ENCODE data around the gene PRICKLE4. TPM values are rescaled to one million over a fixed set of nuclear protein-coding genes. Genes with fewer than 3 reads are reported as not detected.

The PRICKLE4 gene
- total and polyA plus RNA-seq, 2 of the 4 experiments (the other 2 are of a cell fraction): 0.72 TPM; not detected in 1

GRCh38 chr6:41763470-41763869 lies 17.1 kb upstream of the PRICKLE4 start:
- H3K4me1 ChIP-seq (ENCODE audit: control insufficient read depth, insufficient read depth, low read length): peaks cover 5% of the 10 kb centered on the region; the same call in 1 of the 2 replicates
- H3K23ac ChIP-seq (ENCODE audit: low read depth, low read length): no peak overlapping the region
- POLR2A ChIA-PET (ENCODE audit: unreplicated experiment): no interaction called here
- H3K14ac ChIP-seq (replicated peaks; ENCODE audit: low read depth, low read length): no peak overlapping the region
- peak overlapping the region; percentile 26 for H2AFZ ChIP-seq (replicated peaks; ENCODE audit: low read length, poor library complexity)
- H4K5ac ChIP-seq (ENCODE audit: low read depth, low read length): no peak overlapping the region
- peaks cover 14% of the 10 kb centered on the region; the same call in 1 of the 2 replicates for H3K27me3 ChIP-seq (ENCODE audit: control insufficient read depth, insufficient read depth, low read length)
- H2BK5ac ChIP-seq (ENCODE audit: low read depth, low read length, poor library complexity, severe bottlenecking): no peak overlapping the region
- H4K20me1 ChIP-seq (ENCODE audit: insufficient read depth, low read length): no peaks in the 10 kb centered on the region
- no peak overlapping the region for H4K91ac ChIP-seq (ENCODE audit: insufficient read depth, low read depth, low read length)
- no peak overlapping the region for H2BK20ac ChIP-seq (ENCODE audit: low read depth, low read length)
- H2BK120ac ChIP-seq (ENCODE audit: low read depth, low read length): no peak overlapping the region
- no peak overlapping the region for H2BK15ac ChIP-seq (ENCODE audit: low read depth, low read length)
- WGBS, 2 experiments (ENCODE audit: extremely low coverage in 2 of 2, insufficient read length in 1 of 2): 0% methylated on average over 1 of the region's 2 CpGs; no CpG with 5 or more reads in 1 of the 2 experiments
- H3K9me1 ChIP-seq (ENCODE audit: insufficient read depth, low read length): no peaks in the 10 kb centered on the region; the same call in 1 of the 2 replicates
- BruUV-seq (replicated peaks): no TSS peak
- H3K18ac ChIP-seq (ENCODE audit: low read depth, low read length): no peak overlapping the region
- no peak overlapping the region for H3K4ac ChIP-seq (ENCODE audit: low read depth, low read length)
- CTCF ChIA-PET: no interaction called here
- dilution Hi-C loops (cut with HindIII; ENCODE audit: low sequenced_read_pairs, unreplicated experiment) (no loop called here), intact Hi-C loops (cut with micrococcal nuclease) (no loop called here), in situ Hi-C loops (cut with MboI; ENCODE audit: low sequenced_read_pairs) (no loop called here)
- H3K9me3 ChIP-seq (ENCODE audit: control insufficient read depth, insufficient read depth, low read length): no peaks in the 10 kb centered on the region
- no peak for ATAC-seq (ENCODE audit: low read depth)
- H3K27ac ChIP-seq (ENCODE audit: insufficient read depth, low read length): no peak overlapping the region
- TF ChIP-seq USF2 (IDR thresholded peaks at IDR 0.05; ENCODE audit: low read depth, low read length): no peak
- no peak for TF ChIP-seq MAFK (IDR thresholded peaks at IDR 0.05; ENCODE audit: low read depth, low read length)
- no peak for TF ChIP-seq MAZ (IDR thresholded peaks at IDR 0.05; ENCODE audit: borderline replicate concordance, low read depth, low read length)
- no peak for TF ChIP-seq RFX5 (IDR thresholded peaks at IDR 0.05; ENCODE audit: low read depth, low read length)
- TF ChIP-seq NFE2L2 (IDR thresholded peaks at IDR 0.05; ENCODE audit: low read depth, low read length): no peak
- no peak for TF ChIP-seq SMC3 (IDR thresholded peaks at IDR 0.05; ENCODE audit: low read depth, low read length)
- TF ChIP-seq POLR2A (IDR thresholded peaks at IDR 0.05; ENCODE audit: low read depth, low read length): no peak
- TF ChIP-seq FOS (IDR thresholded peaks at IDR 0.05; ENCODE audit: low read depth, low read length): no peak
- no peak for TF ChIP-seq CEBPB (IDR thresholded peaks at IDR 0.05; ENCODE audit: low read depth, low read length)
- no peak for TF ChIP-seq CHD1 (IDR thresholded peaks at IDR 0.05; ENCODE audit: low read depth, low read length)
- TF ChIP-seq CTCF (conservative IDR thresholded peaks at IDR 0.05; ENCODE audit: low read depth, low read length): no peak
- TF ChIP-seq BHLHE40 (IDR thresholded peaks at IDR 0.05; ENCODE audit: low read depth, low read length): no peak
- no peak for TF ChIP-seq RAD21 (IDR thresholded peaks at IDR 0.05; ENCODE audit: low read length)
- no peak for TF ChIP-seq ELK1 (IDR thresholded peaks at IDR 0.05; ENCODE audit: borderline replicate concordance, low read depth, low read length)
- no peak for TF ChIP-seq RCOR1 (IDR thresholded peaks at IDR 0.05; ENCODE audit: insufficient replicate concordance, low read length)
- no peak for TF ChIP-seq MXI1 (IDR thresholded peaks at IDR 0.05; ENCODE audit: borderline replicate concordance, low read depth, low read length)
- H3K56ac ChIP-seq (ENCODE audit: extremely low read depth, insufficient read depth, low read length): no peak overlapping the region
- H3K79me1 ChIP-seq (ENCODE audit: low read depth in 1 of 2, low read length in 2 of 2): no peaks in the 10 kb centered on the region
- no peak overlapping the region for H3K4me2 ChIP-seq (ENCODE audit: low read depth, low read length)
- DNase-seq: no peak
- H3K36me3 ChIP-seq (ENCODE audit: control insufficient read depth, insufficient read depth, low read length): no peaks in the 10 kb centered on the region
- no peak overlapping the region for H2AK5ac ChIP-seq (ENCODE audit: low read depth, low read length)
- H2AK9ac ChIP-seq (replicated peaks; ENCODE audit: low read depth, low read length, poor library complexity): no peak overlapping the region
- no peak overlapping the region for H3K4me3 ChIP-seq (ENCODE audit: insufficient read depth, low read depth, low read length)
- no peak overlapping the region for H4K8ac ChIP-seq (ENCODE audit: low read depth in 2 of 2, low read length in 2 of 2)
- no peak overlapping the region for H3K9ac ChIP-seq (ENCODE audit: low read depth, low read length)
